Fibroblast of the aortic adventitia (primary cell): ENCODE data around the gene CCNB2. TPM values are rescaled to one million over a fixed set of nuclear protein-coding genes. Genes with fewer than 3 reads are reported as not detected.
A peak's percentile ranks its signal among the peaks of the same experiment; 100 is the strongest.
"Not testable (repeated sequence)": the region's sequence is repeated elsewhere in the genome, so short reads cannot be mapped to it uniquely, and the experiment has no call there.

ENCODE experiments used
- DNase-seq: peaks from one replicate; pipeline ENCODE4 v3.0.0-alpha.2; 2010; ENCODE audit warnings: low read depth
- H3K4me3 ChIP-seq: 2 replicates; pipeline ENCODE4 v1.5.1; 2011; ENCODE audit warnings: low read depth, mild to moderate bottlenecking, control low read depth, low read length, moderate library complexity
- CTCF ChIP-seq: IDR thresholded peaks from 2 replicates; pipeline ENCODE4 v1.5.1; 2011; ENCODE audit warnings: mild to moderate bottlenecking, low read length, control low read depth, inconsistent platforms; ENCODE audit not compliant: insufficient read depth
- total RNA-seq: library from RNA; depleted of rRNA; stranded (reverse); fragments of >200 nt; gene quantifications from 2 replicates; pipeline ENCODE4 v1.2.3, GENCODE V29; 2012; ENCODE audit warnings: low replicate concordance

Gene CCNB2
- total RNA-seq, 1 donor = 32.1 TPM

GRCh38 chr15:59160880-59161593 lies 56.1 kb downstream of the CCNB2 start:
- DNase-seq = no peak
- no peak overlapping the region for H3K4me3 ChIP-seq
- peak; percentile 48 for TF ChIP-seq CTCF

- not testable (repeated sequence) for H3K4me3 ChIP-seq, DNase-seq
These were observed 57.1 kb downstream of the CCNB2 start for GRCh38 chr15:59162080-59162479.

DNA sequence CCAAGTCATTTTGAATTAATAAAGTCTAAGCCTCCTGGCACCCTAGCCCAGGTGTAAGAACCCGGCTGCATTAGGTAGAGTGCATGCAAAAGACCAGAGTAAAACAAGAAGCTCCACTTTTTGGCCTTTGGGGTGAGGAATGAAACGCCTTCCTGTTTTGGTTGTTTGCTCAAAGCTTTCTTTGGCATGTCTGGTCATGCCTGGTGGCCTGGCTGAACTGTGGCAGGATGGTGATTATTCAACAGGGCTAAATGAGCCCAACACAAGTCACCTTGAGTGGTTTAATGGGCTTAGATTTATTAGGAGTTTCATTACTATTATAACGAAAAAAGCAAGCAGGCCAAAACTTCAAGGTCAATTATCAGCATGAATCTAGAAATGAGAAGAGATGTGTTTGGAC lies 60.8 kb downstream of the CCNB2 start:
- no peak overlapping the region for H3K4me3 ChIP-seq
- TF ChIP-seq CTCF = no peak
- DNase-seq = peak; percentile 16

DNA sequence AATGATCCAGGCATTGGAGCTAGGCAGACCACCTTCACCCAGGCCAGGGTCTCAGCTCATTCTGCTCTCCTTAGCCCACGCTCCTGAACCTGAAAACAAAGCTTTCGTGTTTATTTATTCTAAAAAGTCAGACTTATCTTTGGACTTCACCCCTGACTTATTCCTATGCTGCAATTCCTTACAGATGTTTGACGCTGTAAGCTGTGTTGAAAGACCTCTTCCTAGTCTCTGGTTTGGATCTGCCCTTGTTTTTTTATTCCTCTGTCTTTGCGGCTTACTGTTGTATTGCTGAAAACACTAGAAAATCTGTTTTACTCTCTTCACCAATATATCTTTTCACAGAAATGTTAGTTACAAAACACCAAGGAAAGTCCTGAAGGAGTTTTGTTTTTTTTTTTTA lies 61.2 kb downstream of the CCNB2 start:
- peak; percentile 38 for DNase-seq
- TF ChIP-seq CTCF = no peak
- no peak overlapping the region for H3K4me3 ChIP-seq

DNA sequence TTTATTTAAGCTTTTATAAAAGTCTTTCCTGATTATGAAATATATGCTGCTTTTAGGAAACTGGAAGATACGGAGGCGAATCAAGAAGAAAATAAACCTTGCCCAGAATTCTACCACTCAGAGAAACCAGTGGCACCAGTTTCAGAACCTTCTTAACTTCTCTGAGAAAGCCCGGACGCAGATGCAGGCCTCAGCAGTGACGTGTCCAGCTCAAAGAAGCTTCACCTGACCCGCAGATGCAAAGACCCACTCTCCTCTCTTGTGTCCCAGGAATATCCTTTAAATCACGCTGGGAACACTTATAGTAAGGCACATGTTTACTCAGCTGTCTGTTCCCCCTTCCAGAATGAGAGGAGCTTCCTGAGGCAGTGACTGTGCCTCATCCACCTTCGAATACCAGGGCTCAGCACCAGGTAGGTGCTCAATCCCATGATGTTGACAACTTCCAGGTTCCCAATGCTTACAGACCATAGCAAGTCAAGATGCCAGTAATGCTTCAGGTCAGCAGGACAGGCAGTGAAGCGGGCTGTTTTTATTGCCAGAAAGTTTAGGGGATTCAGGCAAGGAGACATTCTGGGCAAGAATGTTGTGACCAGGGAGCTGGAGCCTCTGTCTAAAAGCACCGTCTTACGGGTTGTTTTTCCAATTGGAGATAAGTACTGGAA lies 61.8 kb downstream of the CCNB2 start:
- H3K4me3 ChIP-seq = no peak overlapping the region
- TF ChIP-seq CTCF = no peak
- no peak for DNase-seq

- DNase-seq = peak; percentile 40
- H3K4me3 ChIP-seq = no peak overlapping the region
- no peak for TF ChIP-seq CTCF
These were observed 63.6 kb downstream of the CCNB2 start for GRCh38 chr15:59168536-59168935.

GRCh38 chr15:59169251-59169708 lies 64.3 kb downstream of the CCNB2 start:
- no peak overlapping the region for H3K4me3 ChIP-seq
- peak; percentile 94 for DNase-seq
- no peak for TF ChIP-seq CTCF
